Dendritic cell treated with granulocyte-macrophage colony-stimulating factor and Interleukin-4, amounts not matched to agents 40 ng/mL and 50 ng/mL, for 4 days (primary cell): ENCODE measurements around the gene CTCFL.

Experiments used
- H3K27ac Mint-ChIP-seq: one replicate; pipeline ENCODE4 v1.8.0; 2022; ENCODE audit warnings: mild to moderate bottlenecking, mixed read lengths
- H3K27me3 Mint-ChIP-seq: one replicate; pipeline ENCODE4 v1.8.0; 2022; ENCODE audit warnings: mild to moderate bottlenecking, mixed read lengths
- H3K36me3 Mint-ChIP-seq: one replicate; pipeline ENCODE4 v1.8.0; 2022; ENCODE audit warnings: low read depth, mixed read lengths
- H3K4me1 Mint-ChIP-seq: one replicate; pipeline ENCODE4 v1.8.0; 2022; ENCODE audit warnings: low read depth, mixed read lengths
- H3K4me3 Mint-ChIP-seq: one replicate; pipeline ENCODE4 v1.8.0; 2022; ENCODE audit warnings: mild to moderate bottlenecking, moderate library complexity, mixed read lengths
- H3K9me3 Mint-ChIP-seq: one replicate; pipeline ENCODE4 v1.8.0; 2022; ENCODE audit warnings: mixed read lengths
- intact Hi-C: fragments of 100-400 bp; cut with micrococcal nuclease; formaldehyde crosslinking; loops from one replicate; pipeline ENCODE4 v1.15.0; 2022

Gene CTCFL

GRCh38 chr20:57470212-57470522 lies 54.8 kb downstream of the CTCFL start:
- Mint-ChIP-seq H3K9me3 (no peaks in the 10 kb centered on the region), H3K4me3 (no peak overlapping the region), H3K4me1 (peaks cover 41% of the 10 kb centered on the region), H3K27me3 (peaks cover 2% of the 10 kb centered on the region), H3K36me3 (no peaks in the 10 kb centered on the region), H3K27ac (no peak overlapping the region)
- intact Hi-C loops: no loop called here

GRCh38 chr20:57469418-57470211 lies 55.3 kb downstream of the CTCFL start:
- Mint-ChIP-seq H3K4me3 (no peak overlapping the region), H3K36me3 (no peaks in the 10 kb centered on the region), H3K9me3 (no peaks in the 10 kb centered on the region), H3K27me3 (peaks cover 2% of the 10 kb centered on the region), H3K27ac (peak overlapping the region; percentile 15), H3K4me1 (peaks cover 41% of the 10 kb centered on the region)
- intact Hi-C loops: no loop called here

GRCh38 chr20:57468523-57469417 lies 56.2 kb downstream of the CTCFL start:
- H3K36me3 Mint-ChIP-seq: no peaks in the 10 kb centered on the region
- no peaks in the 10 kb centered on the region for H3K9me3 Mint-ChIP-seq
- H3K4me3 Mint-ChIP-seq: no peak overlapping the region
- intact Hi-C loops: no loop called here
- peak overlapping the region; percentile 15 for H3K27ac Mint-ChIP-seq
- H3K4me1 Mint-ChIP-seq: peaks cover 41% of the 10 kb centered on the region
- peaks cover 2% of the 10 kb centered on the region for H3K27me3 Mint-ChIP-seq

- intact Hi-C loops: no loop called here
- H3K4me1 Mint-ChIP-seq: peaks cover 41% of the 10 kb centered on the region
- no peak overlapping the region for H3K27ac Mint-ChIP-seq
- H3K4me3 Mint-ChIP-seq: no peak overlapping the region
- no peaks in the 10 kb centered on the region for H3K36me3 Mint-ChIP-seq
- no peaks in the 10 kb centered on the region for H3K9me3 Mint-ChIP-seq
- H3K27me3 Mint-ChIP-seq: peaks cover 2% of the 10 kb centered on the region
Observed at GRCh38 chr20:57467742-57468141, 57.2 kb downstream of the CTCFL start.

GRCh38 chr20:57465943-57466342 lies 59.0 kb downstream of the CTCFL start:
- Mint-ChIP-seq H3K9me3 (no peaks in the 10 kb centered on the region), H3K4me1 (peaks cover 47% of the 10 kb centered on the region), H3K27me3 (peaks cover 2% of the 10 kb centered on the region), H3K36me3 (no peaks in the 10 kb centered on the region), H3K4me3 (no peak overlapping the region), H3K27ac (peak overlapping the region; percentile 88)
- intact Hi-C loops: no loop called here

- peaks cover 2% of the 10 kb centered on the region for H3K27me3 Mint-ChIP-seq
- intact Hi-C loops: no loop called here
- H3K27ac Mint-ChIP-seq: peak overlapping the region; percentile 88
- no peak overlapping the region for H3K4me3 Mint-ChIP-seq
- no peaks in the 10 kb centered on the region for H3K36me3 Mint-ChIP-seq
- peaks cover 47% of the 10 kb centered on the region for H3K4me1 Mint-ChIP-seq
- H3K9me3 Mint-ChIP-seq: no peaks in the 10 kb centered on the region
Observed at GRCh38 chr20:57465486-57465885, 59.5 kb downstream of the CTCFL start.

GRCh38 chr20:57464642-57465211 lies 60.2 kb downstream of the CTCFL start:
- Mint-ChIP-seq H3K9me3 (no peaks in the 10 kb centered on the region), H3K4me3 (no peak overlapping the region), H3K4me1 (peaks cover 50% of the 10 kb centered on the region), H3K27me3 (peaks cover 2% of the 10 kb centered on the region), H3K36me3 (no peaks in the 10 kb centered on the region), H3K27ac (peak overlapping the region; percentile 88)
- intact Hi-C loops: no loop called here

- Mint-ChIP-seq H3K27me3 (no peaks in the 10 kb centered on the region), H3K4me3 (no peak overlapping the region), H3K9me3 (no peaks in the 10 kb centered on the region), H3K36me3 (no peaks in the 10 kb centered on the region), H3K4me1 (peaks cover 69% of the 10 kb centered on the region), H3K27ac (peak overlapping the region; percentile 88)
- intact Hi-C loops: no loop called here
Observed at GRCh38 chr20:57462781-57463180, 62.2 kb downstream of the CTCFL start.

GRCh38 chr20:57461726-57462125 lies 63.2 kb downstream of the CTCFL start:
- Mint-ChIP-seq H3K36me3 (no peaks in the 10 kb centered on the region), H3K27ac (peak overlapping the region; percentile 44), H3K4me1 (peaks cover 75% of the 10 kb centered on the region), H3K27me3 (no peaks in the 10 kb centered on the region), H3K9me3 (no peaks in the 10 kb centered on the region), H3K4me3 (no peak overlapping the region)
- intact Hi-C loops: no loop called here

- Mint-ChIP-seq H3K9me3 (no peaks in the 10 kb centered on the region), H3K36me3 (no peaks in the 10 kb centered on the region), H3K4me3 (no peak overlapping the region), H3K27ac (no peak overlapping the region), H3K4me1 (peaks cover 75% of the 10 kb centered on the region), H3K27me3 (no peaks in the 10 kb centered on the region)
- intact Hi-C loops: no loop called here
Observed at GRCh38 chr20:57460781-57461465, 64.0 kb downstream of the CTCFL start.

GRCh38 chr20:57459897-57460296 lies 65.0 kb downstream of the CTCFL start:
- Mint-ChIP-seq H3K4me3 (no peak overlapping the region), H3K27ac (no peak overlapping the region), H3K9me3 (no peaks in the 10 kb centered on the region), H3K4me1 (peaks cover 67% of the 10 kb centered on the region), H3K36me3 (no peaks in the 10 kb centered on the region), H3K27me3 (peaks cover 2% of the 10 kb centered on the region)
- intact Hi-C loops: no loop called here

GRCh38 chr20:57459278-57459677 lies 65.7 kb downstream of the CTCFL start:
- H3K4me3 Mint-ChIP-seq: no peak overlapping the region
- intact Hi-C loops: no loop called here
- peaks cover 4% of the 10 kb centered on the region for H3K27me3 Mint-ChIP-seq
- peaks cover 61% of the 10 kb centered on the region for H3K4me1 Mint-ChIP-seq
- H3K36me3 Mint-ChIP-seq: no peaks in the 10 kb centered on the region
- H3K27ac Mint-ChIP-seq: no peak overlapping the region
- H3K9me3 Mint-ChIP-seq: no peaks in the 10 kb centered on the region

GRCh38 chr20:57458400-57459160 lies 66.4 kb downstream of the CTCFL start:
- peaks cover 8% of the 10 kb centered on the region for H3K27me3 Mint-ChIP-seq
- H3K27ac Mint-ChIP-seq: peak overlapping the region; percentile 21
- intact Hi-C loops: no loop called here
- no peaks in the 10 kb centered on the region for H3K36me3 Mint-ChIP-seq
- no peaks in the 10 kb centered on the region for H3K9me3 Mint-ChIP-seq
- no peak overlapping the region for H3K4me3 Mint-ChIP-seq
- peaks cover 58% of the 10 kb centered on the region for H3K4me1 Mint-ChIP-seq
